ENCODE results near the gene SUGP2. TPM values are rescaled to one million over a fixed set of nuclear protein-coding genes. Genes with fewer than 3 reads are reported as not detected.

The SUGP2 gene
- total RNA-seq, 1 donor from 2014 or later, result 29.5 TPM

DNA sequence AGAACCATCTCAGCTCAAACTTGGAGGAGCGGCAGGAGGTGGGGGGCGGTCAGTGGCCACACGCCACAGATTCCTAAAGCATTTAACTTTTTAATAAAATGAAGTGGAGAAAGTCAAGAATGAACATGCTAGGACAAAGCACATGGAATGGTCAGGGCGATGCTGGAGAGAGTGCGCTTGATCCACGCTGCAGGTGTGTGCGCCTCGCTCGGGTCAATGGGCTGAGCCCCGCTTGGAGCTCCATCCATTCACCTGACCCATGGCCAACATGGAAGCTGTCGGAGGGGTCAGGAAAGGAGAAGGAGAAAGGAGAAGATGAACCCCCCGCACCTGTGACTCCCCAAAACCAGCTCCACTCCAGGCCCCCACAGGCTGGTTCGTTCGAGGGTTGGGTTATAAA, 41.8 kb downstream of the SUGP2 start:
- H3K36me3 ChIP-seq (ENCODE audit: control insufficient read depth, insufficient read depth, low read length), result peaks cover 4% of the 10 kb centered on the region
- H3K4me3 ChIP-seq (ENCODE audit: low read depth, low read length), result no peak overlapping the region
- H3K27me3 ChIP-seq (ENCODE audit: control insufficient read depth, insufficient read depth, low read length), result no peaks in the 10 kb centered on the region
- no peak for DNase-seq (ENCODE audit: low read depth)
- TF ChIP-seq, protein P1, sequence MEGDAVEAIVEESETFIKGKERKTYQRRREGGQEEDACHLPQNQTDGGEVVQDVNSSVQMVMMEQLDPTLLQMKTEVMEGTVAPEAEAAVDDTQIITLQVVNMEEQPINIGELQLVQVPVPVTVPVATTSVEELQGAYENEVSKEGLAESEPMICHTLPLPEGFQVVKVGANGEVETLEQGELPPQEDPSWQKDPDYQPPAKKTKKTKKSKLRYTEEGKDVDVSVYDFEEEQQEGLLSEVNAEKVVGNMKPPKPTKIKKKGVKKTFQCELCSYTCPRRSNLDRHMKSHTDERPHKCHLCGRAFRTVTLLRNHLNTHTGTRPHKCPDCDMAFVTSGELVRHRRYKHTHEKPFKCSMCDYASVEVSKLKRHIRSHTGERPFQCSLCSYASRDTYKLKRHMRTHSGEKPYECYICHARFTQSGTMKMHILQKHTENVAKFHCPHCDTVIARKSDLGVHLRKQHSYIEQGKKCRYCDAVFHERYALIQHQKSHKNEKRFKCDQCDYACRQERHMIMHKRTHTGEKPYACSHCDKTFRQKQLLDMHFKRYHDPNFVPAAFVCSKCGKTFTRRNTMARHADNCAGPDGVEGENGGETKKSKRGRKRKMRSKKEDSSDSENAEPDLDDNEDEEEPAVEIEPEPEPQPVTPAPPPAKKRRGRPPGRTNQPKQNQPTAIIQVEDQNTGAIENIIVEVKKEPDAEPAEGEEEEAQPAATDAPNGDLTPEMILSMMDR (IDR thresholded peaks at IDR 0.05; ENCODE audit: insufficient read depth, low read length, poor library complexity, severe bottlenecking), result no peak

DNA sequence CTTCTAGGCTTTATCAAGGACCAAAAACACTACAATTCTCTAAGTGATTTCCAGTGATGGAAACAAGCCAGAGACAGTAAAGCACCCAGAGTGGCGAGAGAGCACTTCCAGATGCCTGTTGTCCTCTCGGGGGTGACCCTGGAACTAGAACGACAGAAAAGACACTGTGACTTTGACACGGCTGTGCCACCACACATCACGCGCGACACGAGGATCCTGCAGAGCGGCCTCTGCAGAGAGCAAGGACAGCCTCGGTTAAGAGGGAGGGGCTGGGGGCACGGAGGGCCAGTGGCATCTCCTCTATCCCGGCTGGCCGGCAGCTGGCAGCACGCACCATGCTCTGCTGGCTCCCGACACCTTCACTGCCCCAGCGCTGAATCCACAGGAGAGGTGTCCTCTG, 42.3 kb downstream of the SUGP2 start:
- Histone ChIP-seq H3K27me3 (ENCODE audit: control insufficient read depth, insufficient read depth, low read length) (no peaks in the 10 kb centered on the region), H3K4me3 (ENCODE audit: low read depth, low read length) (no peak overlapping the region), H3K36me3 (ENCODE audit: control insufficient read depth, insufficient read depth, low read length) (peaks cover 4% of the 10 kb centered on the region)
- no peak for DNase-seq (ENCODE audit: low read depth)
- TF ChIP-seq, protein P1 (IDR thresholded peaks at IDR 0.05; ENCODE audit: insufficient read depth, low read length, poor library complexity, severe bottlenecking), result no peak

DNA sequence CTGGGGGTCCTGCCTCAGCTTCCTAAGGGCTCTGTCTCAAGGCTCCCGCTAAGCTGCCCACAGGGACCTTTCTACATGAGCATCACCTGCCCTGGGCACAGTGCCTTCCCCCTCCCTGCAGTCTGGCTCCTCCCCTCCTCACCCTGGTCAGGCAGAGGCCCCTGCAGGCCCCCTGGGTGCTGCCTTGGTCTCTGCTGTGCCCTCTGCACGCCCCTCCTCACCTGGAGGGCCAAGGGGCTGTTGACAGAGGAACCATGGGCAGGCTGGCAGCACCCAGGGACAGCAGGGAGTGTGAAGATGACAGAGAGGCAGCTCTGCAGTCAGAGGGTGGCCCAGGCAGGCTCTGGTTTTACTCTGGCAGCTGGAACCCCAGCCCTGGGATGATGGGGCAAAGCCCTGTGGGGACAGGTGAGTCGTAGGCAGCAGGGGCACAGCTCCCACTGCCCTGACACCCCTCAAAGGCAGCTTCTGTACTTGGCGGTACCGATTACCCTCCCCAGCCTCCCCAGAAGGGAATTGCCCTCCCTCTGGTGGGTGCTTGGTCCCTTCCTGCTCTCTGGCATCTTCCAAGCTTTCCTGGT, 43.1 kb downstream of the SUGP2 start:
- Histone ChIP-seq H3K27me3 (ENCODE audit: control insufficient read depth, insufficient read depth, low read length) (no peaks in the 10 kb centered on the region), H3K4me3 (ENCODE audit: low read depth, low read length) (no peak overlapping the region), H3K36me3 (ENCODE audit: control insufficient read depth, insufficient read depth, low read length) (peaks cover 4% of the 10 kb centered on the region)
- DNase-seq (ENCODE audit: low read depth), result no peak
- TF ChIP-seq, protein P1 (IDR thresholded peaks at IDR 0.05; ENCODE audit: insufficient read depth, low read length, poor library complexity, severe bottlenecking), result no peak

DNA sequence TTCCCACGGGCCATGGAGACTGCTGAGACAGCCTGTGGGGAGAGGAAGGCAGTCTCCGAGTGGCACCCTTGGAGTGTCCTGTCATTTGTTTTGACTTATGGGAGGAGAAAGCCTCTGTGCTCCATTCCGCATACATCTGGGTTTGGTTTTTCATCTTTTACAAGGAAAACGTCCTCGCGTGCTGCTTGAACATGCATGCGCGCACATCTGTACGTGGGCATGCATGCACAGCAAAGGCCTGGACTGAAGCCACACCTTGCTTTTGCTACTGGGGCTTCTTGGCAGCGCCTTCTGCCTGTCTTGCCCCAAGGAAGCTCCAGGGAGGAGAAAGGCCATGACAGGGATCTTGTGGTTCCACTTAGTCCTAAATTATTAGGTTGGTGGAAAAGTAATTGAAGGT, 44.0 kb downstream of the SUGP2 start:
- peaks cover 2% of the 10 kb centered on the region for H3K36me3 ChIP-seq (ENCODE audit: control insufficient read depth, insufficient read depth, low read length)
- TF ChIP-seq, protein P1 (IDR thresholded peaks at IDR 0.05; ENCODE audit: insufficient read depth, low read length, poor library complexity, severe bottlenecking), result no peak
- peaks cover under 1% of the 10 kb centered on the region for H3K27me3 ChIP-seq (ENCODE audit: control insufficient read depth, insufficient read depth, low read length)
- DNase-seq (ENCODE audit: low read depth), result no peak
- H3K4me3 ChIP-seq (ENCODE audit: low read depth, low read length), result no peak overlapping the region

DNA sequence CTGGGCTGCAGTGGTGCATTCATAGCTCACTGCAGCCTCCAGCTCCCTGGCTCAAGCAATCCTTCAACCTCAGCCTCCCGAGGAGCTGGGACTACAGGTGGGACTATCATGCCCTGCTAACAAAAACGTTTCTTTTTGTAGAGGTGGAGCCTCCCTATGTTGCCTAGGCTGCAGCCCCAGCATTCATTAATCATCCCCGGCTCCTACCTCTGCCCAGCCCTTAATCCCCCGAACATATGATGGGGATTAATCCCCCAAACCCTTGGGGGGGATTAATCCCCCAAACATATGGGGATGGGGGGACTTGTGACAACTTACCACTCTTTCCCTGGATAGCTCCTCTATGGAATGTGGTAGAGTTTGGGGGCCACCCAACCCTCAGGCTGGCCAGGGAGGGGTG, 45.9 kb downstream of the SUGP2 start:
- TF ChIP-seq, protein P1 (IDR thresholded peaks at IDR 0.05; ENCODE audit: insufficient read depth, low read length, poor library complexity, severe bottlenecking), result no peak
- no peak for DNase-seq (ENCODE audit: low read depth)
- H3K27me3 ChIP-seq (ENCODE audit: control insufficient read depth, insufficient read depth, low read length), result peaks cover 10% of the 10 kb centered on the region
- no peaks in the 10 kb centered on the region for H3K36me3 ChIP-seq (ENCODE audit: control insufficient read depth, insufficient read depth, low read length)
- no peak overlapping the region for H3K4me3 ChIP-seq (ENCODE audit: low read depth, low read length)

DNA sequence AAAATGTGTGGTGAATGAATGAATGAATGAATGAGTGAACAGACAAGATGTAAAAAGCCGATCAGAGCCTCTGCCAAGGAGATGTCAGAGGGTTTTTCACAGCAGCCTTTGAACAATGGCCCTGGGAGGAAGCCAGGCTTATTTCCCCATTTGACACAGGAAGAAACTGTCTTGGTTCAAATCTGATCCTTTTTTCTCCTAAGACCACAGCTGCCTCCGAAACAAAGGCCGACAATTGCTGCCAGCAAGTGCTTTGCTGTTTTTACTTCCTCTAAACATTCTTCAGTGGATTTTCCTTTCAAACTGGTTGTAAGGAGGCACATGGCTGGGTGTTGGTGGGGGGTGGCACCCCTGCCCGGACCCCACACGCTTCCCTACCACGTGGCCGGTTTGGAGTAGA, 48.1 kb downstream of the SUGP2 start:
- Histone ChIP-seq H3K4me3 (ENCODE audit: low read depth, low read length) (no peak overlapping the region), H3K27me3 (ENCODE audit: control insufficient read depth, insufficient read depth, low read length) (peaks cover 11% of the 10 kb centered on the region), H3K36me3 (ENCODE audit: control insufficient read depth, insufficient read depth, low read length) (no peaks in the 10 kb centered on the region)
- TF ChIP-seq, protein P1 (IDR thresholded peaks at IDR 0.05; ENCODE audit: insufficient read depth, low read length, poor library complexity, severe bottlenecking), result no peak
- DNase-seq (ENCODE audit: low read depth), result no peak

Data from kidney epithelial cell (primary cell).